Panc1 (cell line): Measurements from ENCODE around the gene TNFRSF14. TPM values are rescaled to one million over a fixed set of nuclear protein-coding genes. Genes with fewer than 3 reads are reported as not detected.

ENCODE experiments used
- ATAC-seq: fragments of 200-7000 bp; cut with Tn5 transposase; 2 replicates; pipeline ENCODE4 v1.9.1; 2020; ENCODE audit warnings: mild to moderate bottlenecking, moderate library complexity
- BruUV-seq: library from RNA; stranded (reverse); fragments of 400-500 nt; replicated peaks from 2 replicates; lab custom pipeline; 2021; lab: Mats Ljungman, UMichigan
- CTCF ChIA-PET: fragments of 300-600 bp; sonication (Branson Sonifier 250); formaldehyde crosslinking; loops from one replicate; lab custom pipeline; 2022; ENCODE audit warnings: antibody characterized with exemption; lab: Charles Lee
- POLR2A ChIA-PET: fragments of 300-600 bp; sonication (Branson Sonifier 250); formaldehyde crosslinking; loops from one replicate; lab custom pipeline; 2022; ENCODE audit warnings: antibody characterized with exemption; lab: Charles Lee
- DNase-seq: peaks from one replicate; pipeline ENCODE4 v3.0.0-alpha.2; 2010; ENCODE audit warnings: low read depth, low spot score
- H3K27ac ChIP-seq: 2 replicates; pipeline ENCODE4 v1.5.1; 2011; ENCODE audit warnings: mild to moderate bottlenecking, low read length, inconsistent platforms
- H3K27me3 ChIP-seq: fragments of 200-500 bp; sonication (Bioruptor generic); 2 replicates; pipeline ENCODE4 v1.6.0; 2014; ENCODE audit warnings: low read length, inconsistent platforms; ENCODE audit not compliant: control insufficient read depth, insufficient read depth
- H3K36me3 ChIP-seq: fragments of 200-500 bp; sonication (Bioruptor generic); 2 replicates; pipeline ENCODE4 v1.5.1; 2014; ENCODE audit warnings: inconsistent platforms, mild to moderate bottlenecking, low read length, moderate library complexity; ENCODE audit not compliant: control insufficient read depth, insufficient read depth
- H3K4me1 ChIP-seq: 2 replicates; pipeline ENCODE4 v1.5.1; 2011; ENCODE audit warnings: inconsistent platforms, mild to moderate bottlenecking, low read length, moderate library complexity; ENCODE audit not compliant: control insufficient read depth, insufficient read depth
- H3K4me3 ChIP-seq, 2 experiments: 2 replicates each; pipeline ENCODE4 v1.5.1; 2011 to 2012; ENCODE audit warnings: low read depth in 2 of 2, low read length in 2 of 2, mild to moderate bottlenecking in 2 of 2, inconsistent platforms in 1 of 2, moderate library complexity in 1 of 2
- H3K9me3 ChIP-seq: fragments of 200-500 bp; sonication (Bioruptor generic); 2 replicates; pipeline ENCODE4 v1.5.1; 2014; ENCODE audit warnings: low read depth, mild to moderate bottlenecking, inconsistent platforms, low read length, moderate library complexity; ENCODE audit not compliant: control insufficient read depth, insufficient read depth
- CTCF ChIP-seq: fragments of 450-650 bp; IDR thresholded peaks from 2 replicates; pipeline ENCODE4 v1.5.1; 2017; ENCODE audit warnings: mild to moderate bottlenecking
- POLR2AphosphoS5 ChIP-seq: IDR thresholded peaks from 2 replicates; pipeline ENCODE4 v1.6.1; 2012; ENCODE audit warnings: mild to moderate bottlenecking, low read depth, low read length, moderate library complexity
- REST ChIP-seq, 2 experiments: IDR thresholded peaks; 2 replicates each; pipeline ENCODE4 v1.6.1; 2011 to 2012; ENCODE audit warnings: low read depth in 2 of 2, control low read depth in 1 of 2, low read length in 1 of 2, mild to moderate bottlenecking in 1 of 2, moderate library complexity in 1 of 2; ENCODE audit not compliant: insufficient read depth in 1 of 2
- SIN3A ChIP-seq: IDR thresholded peaks from 2 replicates; pipeline ENCODE4 v1.6.1; 2012; ENCODE audit warnings: low read depth, mild to moderate bottlenecking, low read length, moderate library complexity, borderline replicate concordance; ENCODE audit not compliant: insufficient read depth
- TCF7L2 ChIP-seq: IDR thresholded peaks from 2 replicates; pipeline ENCODE4 v1.6.1; 2011; ENCODE audit warnings: mild to moderate bottlenecking, low read depth, low read length, inconsistent platforms
- in situ Hi-C: cut with HindIII; loops from 2 replicates; pipeline ENCODE4 v1.10.0; 2016; ENCODE audit warnings: low sequenced_read_pairs, low pct_unique_long_range_greater_than_20kb
- intact Hi-C: fragments of 100-400 bp; cut with micrococcal nuclease; formaldehyde crosslinking; loops from one replicate; pipeline ENCODE4 v1.10.0; 2022; ENCODE audit not compliant: unreplicated experiment
- total RNA-seq: library from RNA; stranded (reverse); gene quantifications from one replicate; pipeline ENCODE4 v1.2.1, GENCODE V29; 2021; ENCODE audit not compliant: unreplicated experiment

Gene TNFRSF14
- total RNA-seq, 1 experiment from 2014 or later, result 20.1 TPM

- TF ChIP-seq TCF7L2 (no peak), REST (IDR thresholded peaks at IDR 0.05; ENCODE audit: insufficient read depth in 1 of 2, low read depth in 2 of 2, low read length in 1 of 2) (no peak), POLR2AphosphoS5 (no peak), CTCF (no peak), SIN3A (no peak)
- H3K4me1 ChIP-seq, result peaks cover 53% of the 10 kb centered on the region
- ATAC-seq (no peak), DNase-seq (no peak)
- H3K27me3 ChIP-seq, result no peaks in the 10 kb centered on the region
- intact Hi-C loops, result no loop called here
- H3K36me3 ChIP-seq, result no peaks in the 10 kb centered on the region
- no TSS peak for BruUV-seq
- no peak overlapping the region for H3K27ac ChIP-seq
- H3K4me3 ChIP-seq, result no peak overlapping the region
- in situ Hi-C loops, result no loop called here
- ChIA-PET POLR2A (no interaction called here), CTCF (no interaction called here)
- H3K9me3 ChIP-seq, result no peaks in the 10 kb centered on the region
These were observed 22.8 kb upstream of the TNFRSF14 start for GRCh38 chr1:2533365-2533764.

GRCh38 chr1:2534315-2534686, 21.9 kb upstream of the TNFRSF14 start:
- no peak overlapping the region for H3K4me3 ChIP-seq
- CTCF ChIA-PET, result interaction anchor here (0.6 kb wide), 1 partner anchor 8 kb away, joined by 3 read pairs; no protein-coding TSS in a partner anchor
- POLR2A ChIA-PET, result no interaction called here
- H3K4me1 ChIP-seq, result peaks cover 45% of the 10 kb centered on the region
- H3K27me3 ChIP-seq, result no peaks in the 10 kb centered on the region
- no peak for ATAC-seq
- H3K9me3 ChIP-seq, result no peaks in the 10 kb centered on the region
- H3K27ac ChIP-seq, result no peak overlapping the region
- H3K36me3 ChIP-seq, result no peaks in the 10 kb centered on the region
- no peak for DNase-seq
- in situ Hi-C loops, result no loop called here
- BruUV-seq, result no TSS peak
- TF ChIP-seq CTCF, result no peak
- intact Hi-C loops, result no loop called here
